Liver (tissue), 3 donors: Measurements from ENCODE around the gene SLC25A21.

Experiments
- FOXA1 ChIP-seq: IDR thresholded peaks from 2 replicates; pipeline ENCODE4 v1.6.1; 2016; ENCODE audit warnings: antibody characterized with exemption
- SP1 ChIP-seq: IDR thresholded peaks from 2 replicates; pipeline ENCODE4 v1.6.1; 2018; ENCODE audit warnings: antibody characterized with exemption, mild to moderate bottlenecking
- TAF1 ChIP-seq: conservative IDR thresholded peaks from 2 replicates; pipeline ENCODE4 v1.6.1; 2016; ENCODE audit warnings: antibody characterized with exemption, mild to moderate bottlenecking
- YY1 ChIP-seq: IDR thresholded peaks from 2 replicates; pipeline ENCODE4 v1.6.1; 2016; ENCODE audit warnings: antibody characterized with exemption, mild to moderate bottlenecking
- TF ChIP-seq, protein P1 (sequence below): fragments of 150-350 bp; IDR thresholded peaks from 2 replicates; pipeline ENCODE4 v1.5.1; 2017; ENCODE audit warnings: improper control_type of control experiment, low read depth, low read length; ENCODE audit not compliant: missing input control
- TF ChIP-seq, protein P2 (sequence below): IDR thresholded peaks from 2 replicates; pipeline ENCODE4 v1.6.1; 2016; ENCODE audit warnings: antibody characterized with exemption
- TF ChIP-seq, protein P3 (sequence below): IDR thresholded peaks from 2 replicates; pipeline ENCODE4 v1.6.1; 2016; ENCODE audit warnings: antibody characterized with exemption, mild to moderate bottlenecking
- TF ChIP-seq, protein P4 (sequence below): IDR thresholded peaks from 2 replicates; pipeline ENCODE4 v1.6.1; 2016; ENCODE audit warnings: antibody characterized with exemption
- donor health status: healthy.
- donor health status: healthy.

DNA sequence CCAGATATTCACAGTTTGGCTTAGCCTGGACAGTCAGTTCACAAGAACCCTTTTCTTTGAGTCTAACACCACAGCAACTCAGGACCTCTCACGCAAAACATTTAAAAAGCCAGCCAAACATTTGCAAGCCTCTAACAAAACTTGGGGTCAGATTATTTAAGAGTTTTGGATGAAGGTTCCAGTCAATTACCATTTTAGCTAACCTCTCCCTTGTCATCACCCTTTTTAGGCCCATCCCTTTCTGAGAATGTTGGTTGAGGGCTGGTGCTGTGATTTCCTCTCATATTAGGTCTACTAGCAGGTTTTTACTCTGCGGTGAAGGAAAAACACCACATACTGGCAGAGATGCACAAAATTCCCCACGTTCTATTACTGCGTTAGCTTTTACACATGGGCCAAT is 490.1 kb downstream of the SLC25A21 start:
- TF ChIP-seq, protein P1, sequence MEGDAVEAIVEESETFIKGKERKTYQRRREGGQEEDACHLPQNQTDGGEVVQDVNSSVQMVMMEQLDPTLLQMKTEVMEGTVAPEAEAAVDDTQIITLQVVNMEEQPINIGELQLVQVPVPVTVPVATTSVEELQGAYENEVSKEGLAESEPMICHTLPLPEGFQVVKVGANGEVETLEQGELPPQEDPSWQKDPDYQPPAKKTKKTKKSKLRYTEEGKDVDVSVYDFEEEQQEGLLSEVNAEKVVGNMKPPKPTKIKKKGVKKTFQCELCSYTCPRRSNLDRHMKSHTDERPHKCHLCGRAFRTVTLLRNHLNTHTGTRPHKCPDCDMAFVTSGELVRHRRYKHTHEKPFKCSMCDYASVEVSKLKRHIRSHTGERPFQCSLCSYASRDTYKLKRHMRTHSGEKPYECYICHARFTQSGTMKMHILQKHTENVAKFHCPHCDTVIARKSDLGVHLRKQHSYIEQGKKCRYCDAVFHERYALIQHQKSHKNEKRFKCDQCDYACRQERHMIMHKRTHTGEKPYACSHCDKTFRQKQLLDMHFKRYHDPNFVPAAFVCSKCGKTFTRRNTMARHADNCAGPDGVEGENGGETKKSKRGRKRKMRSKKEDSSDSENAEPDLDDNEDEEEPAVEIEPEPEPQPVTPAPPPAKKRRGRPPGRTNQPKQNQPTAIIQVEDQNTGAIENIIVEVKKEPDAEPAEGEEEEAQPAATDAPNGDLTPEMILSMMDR = no peak
- TF ChIP-seq SP1 = no peak
- TF ChIP-seq, protein P2, sequence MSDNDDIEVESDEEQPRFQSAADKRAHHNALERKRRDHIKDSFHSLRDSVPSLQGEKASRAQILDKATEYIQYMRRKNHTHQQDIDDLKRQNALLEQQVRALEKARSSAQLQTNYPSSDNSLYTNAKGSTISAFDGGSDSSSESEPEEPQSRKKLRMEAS = no peak
- TF ChIP-seq, protein P3, sequence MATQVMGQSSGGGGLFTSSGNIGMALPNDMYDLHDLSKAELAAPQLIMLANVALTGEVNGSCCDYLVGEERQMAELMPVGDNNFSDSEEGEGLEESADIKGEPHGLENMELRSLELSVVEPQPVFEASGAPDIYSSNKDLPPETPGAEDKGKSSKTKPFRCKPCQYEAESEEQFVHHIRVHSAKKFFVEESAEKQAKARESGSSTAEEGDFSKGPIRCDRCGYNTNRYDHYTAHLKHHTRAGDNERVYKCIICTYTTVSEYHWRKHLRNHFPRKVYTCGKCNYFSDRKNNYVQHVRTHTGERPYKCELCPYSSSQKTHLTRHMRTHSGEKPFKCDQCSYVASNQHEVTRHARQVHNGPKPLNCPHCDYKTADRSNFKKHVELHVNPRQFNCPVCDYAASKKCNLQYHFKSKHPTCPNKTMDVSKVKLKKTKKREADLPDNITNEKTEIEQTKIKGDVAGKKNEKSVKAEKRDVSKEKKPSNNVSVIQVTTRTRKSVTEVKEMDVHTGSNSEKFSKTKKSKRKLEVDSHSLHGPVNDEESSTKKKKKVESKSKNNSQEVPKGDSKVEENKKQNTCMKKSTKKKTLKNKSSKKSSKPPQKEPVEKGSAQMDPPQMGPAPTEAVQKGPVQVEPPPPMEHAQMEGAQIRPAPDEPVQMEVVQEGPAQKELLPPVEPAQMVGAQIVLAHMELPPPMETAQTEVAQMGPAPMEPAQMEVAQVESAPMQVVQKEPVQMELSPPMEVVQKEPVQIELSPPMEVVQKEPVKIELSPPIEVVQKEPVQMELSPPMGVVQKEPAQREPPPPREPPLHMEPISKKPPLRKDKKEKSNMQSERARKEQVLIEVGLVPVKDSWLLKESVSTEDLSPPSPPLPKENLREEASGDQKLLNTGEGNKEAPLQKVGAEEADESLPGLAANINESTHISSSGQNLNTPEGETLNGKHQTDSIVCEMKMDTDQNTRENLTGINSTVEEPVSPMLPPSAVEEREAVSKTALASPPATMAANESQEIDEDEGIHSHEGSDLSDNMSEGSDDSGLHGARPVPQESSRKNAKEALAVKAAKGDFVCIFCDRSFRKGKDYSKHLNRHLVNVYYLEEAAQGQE = no peak
- TF ChIP-seq, protein P4, sequence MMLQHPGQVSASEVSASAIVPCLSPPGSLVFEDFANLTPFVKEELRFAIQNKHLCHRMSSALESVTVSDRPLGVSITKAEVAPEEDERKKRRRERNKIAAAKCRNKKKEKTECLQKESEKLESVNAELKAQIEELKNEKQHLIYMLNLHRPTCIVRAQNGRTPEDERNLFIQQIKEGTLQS = no peak
- no peak for TF ChIP-seq FOXA1
- no peak for TF ChIP-seq YY1
- TF ChIP-seq TAF1 = no peak
